CD4-positive, alpha-beta memory T cell (primary cell): Measurements from ENCODE around the gene LRRC8E. TPM values are rescaled to one million over a fixed set of nuclear protein-coding genes. Genes with fewer than 3 reads are reported as not detected.
"Not testable (repeated sequence)": the region's sequence is repeated elsewhere in the genome, so short reads cannot be mapped to it uniquely, and the experiment has no call there.

Experiments used
- CTCF ChIA-PET: fragments of 350-600 bp; sonication (Branson Sonifier 250); formaldehyde crosslinking; loops from one replicate; lab custom pipeline; 2021; ENCODE audit warnings: inconsistent platforms; ENCODE audit not compliant: partially characterized antibody; lab: Charles Lee
- POLR2A ChIA-PET: fragments of 350-600 bp; sonication (Branson Sonifier 250); formaldehyde crosslinking; loops from one replicate; lab custom pipeline; 2021; ENCODE audit not compliant: partially characterized antibody; lab: Charles Lee
- DNase-seq, 5 donors: peaks; one replicate each; pipeline versions ENCODE4 v3.0.0 to v3.0.0-alpha.2; 2020 to 2022; ENCODE audit warnings: mixed read lengths in 1 of 5
- H3K27ac ChIP-seq: one replicate; pipeline ENCODE4 v1.7.0; 2013; ENCODE audit warnings: low read depth, low read length
- H3K27me3 ChIP-seq: 2 replicates; pipeline ENCODE4 v1.7.0; 2013; ENCODE audit warnings: mild to moderate bottlenecking, low read length, moderate library complexity; ENCODE audit not compliant: insufficient read depth
- H3K36me3 ChIP-seq: 2 replicates; pipeline ENCODE4 v1.7.0; 2013; ENCODE audit warnings: mild to moderate bottlenecking, low read length, moderate library complexity; ENCODE audit not compliant: insufficient read depth
- H3K4me1 ChIP-seq: 2 replicates; pipeline ENCODE4 v1.7.0; 2013; ENCODE audit warnings: mild to moderate bottlenecking, low read length, moderate library complexity; ENCODE audit not compliant: insufficient read depth
- H3K4me3 ChIP-seq, 2 donors: one replicate each; pipeline ENCODE4 v1.7.0; 2013; ENCODE audit warnings: low read length in 2 of 2, mild to moderate bottlenecking in 1 of 2
- H3K9me3 ChIP-seq, 2 donors: one replicate each; pipeline ENCODE4 v1.7.0; 2013; ENCODE audit warnings: low read length in 2 of 2, control low read depth in 1 of 2; ENCODE audit not compliant: control insufficient read depth in 1 of 2
- H3K27ac Mint-ChIP-seq, 7 donors: one replicate each; pipeline ENCODE4 v1.8.0; 2020 to 2021; ENCODE audit warnings: mixed read lengths in 7 of 7, mild to moderate bottlenecking in 6 of 7, inconsistent platforms in 3 of 7, moderate library complexity in 3 of 7
- H3K27me3 Mint-ChIP-seq, 2 donors: one replicate each; pipeline ENCODE4 v1.8.0; 2020 to 2021; ENCODE audit warnings: mixed read lengths in 2 of 2
- H3K36me3 Mint-ChIP-seq, 2 donors: one replicate each; pipeline ENCODE4 v1.8.0; 2020 to 2021; ENCODE audit warnings: mixed read lengths in 2 of 2, inconsistent platforms in 1 of 2, mild to moderate bottlenecking in 1 of 2
- H3K4me1 Mint-ChIP-seq, 4 donors: one replicate each; pipeline ENCODE4 v1.8.0; 2020 to 2021; ENCODE audit warnings: mixed read lengths in 4 of 4, mild to moderate bottlenecking in 1 of 4
- H3K4me3 Mint-ChIP-seq, 8 donors: one replicate each; pipeline ENCODE4 v1.8.0; 2020 to 2021; ENCODE audit warnings: mixed read lengths in 8 of 8, mild to moderate bottlenecking in 7 of 8, moderate library complexity in 6 of 8, inconsistent platforms in 3 of 8
- H3K9me3 Mint-ChIP-seq, 8 donors: one replicate each; pipeline ENCODE4 v1.8.0; 2020 to 2021; ENCODE audit warnings: mixed read lengths in 8 of 8, mild to moderate bottlenecking in 5 of 8, inconsistent platforms in 3 of 8, moderate library complexity in 1 of 8
- intact Hi-C: fragments of 100-400 bp; cut with micrococcal nuclease; formaldehyde crosslinking; loops from one replicate; pipeline ENCODE4 v1.15.1; 2023
- polyA plus RNA-seq, 2 donors: library from polyadenylated mRNA; unstranded; fragments of 300-500 nt; fragmentation: Illumina TruSeq; gene quantifications; one replicate each; pipeline ENCODE4 v1.2.3, GENCODE V29; 2021
- total RNA-seq, 2 experiments: library from RNA; stranded (reverse); gene quantifications; one replicate each; pipeline ENCODE4 v1.2.3, GENCODE V29; 2021

The LRRC8E gene
- total and polyA plus RNA-seq, 4 experiments from 2014 or later: not detected

- CTCF ChIA-PET: interaction anchor here (0.6 kb wide), 1 partner anchor 8 kb away, joined by 4 read pairs; no protein-coding TSS in a partner anchor
- peaks cover 9 to 13% of the 10 kb centered on the region in 2 donors for H3K27me3 Mint-ChIP-seq
- H3K36me3 Mint-ChIP-seq, intact Hi-C loops, H3K27ac Mint-ChIP-seq, DNase-seq, H3K36me3 ChIP-seq, H3K27ac ChIP-seq, H3K27me3 ChIP-seq, H3K9me3 Mint-ChIP-seq, H3K4me3 Mint-ChIP-seq, H3K4me3 ChIP-seq, H3K4me1 ChIP-seq, POLR2A ChIA-PET, H3K9me3 ChIP-seq, H3K4me1 Mint-ChIP-seq: not testable (repeated sequence)
Measured at GRCh38 chr19:7893362-7894101, 5.2 kb downstream of the LRRC8E start.

- H3K9me3 Mint-ChIP-seq: no peaks in the 10 kb centered on the region
- H3K4me1 Mint-ChIP-seq: no peaks in the 10 kb centered on the region
- ChIA-PET CTCF (no interaction called here), POLR2A (no interaction called here)
- peaks cover 10 to 11% of the 10 kb centered on the region in 2 donors for H3K27me3 Mint-ChIP-seq
- Histone ChIP-seq H3K9me3 (no peaks in the 10 kb centered on the region), H3K4me1 (no peaks in the 10 kb centered on the region), H3K4me3 (no peak overlapping the region), H3K27me3 (no peaks in the 10 kb centered on the region), H3K27ac (no peak overlapping the region), H3K36me3 (no peaks in the 10 kb centered on the region)
- intact Hi-C loops: no loop called here
- H3K27ac Mint-ChIP-seq: no peak overlapping the region
- H3K36me3 Mint-ChIP-seq: no peaks in the 10 kb centered on the region
- DNase-seq: no peak
- H3K4me3 Mint-ChIP-seq: no peak overlapping the region
Measured at GRCh38 chr19:7894612-7895309, 6.5 kb downstream of the LRRC8E start.

- Histone ChIP-seq H3K4me3 (no peak overlapping the region), H3K9me3 (no peaks in the 10 kb centered on the region), H3K36me3 (no peaks in the 10 kb centered on the region), H3K27ac (no peak overlapping the region), H3K4me1 (no peaks in the 10 kb centered on the region), H3K27me3 (no peaks in the 10 kb centered on the region)
- ChIA-PET CTCF (no interaction called here), POLR2A (no interaction called here)
- no peak for DNase-seq
- H3K27ac Mint-ChIP-seq: no peak overlapping the region
- intact Hi-C loops: no loop called here
- peaks cover 7 to 10% of the 10 kb centered on the region in 2 donors for H3K27me3 Mint-ChIP-seq
- no peak overlapping the region for H3K4me3 Mint-ChIP-seq
- H3K4me1 Mint-ChIP-seq: no peaks in the 10 kb centered on the region
- no peaks in the 10 kb centered on the region for H3K36me3 Mint-ChIP-seq
- no peaks in the 10 kb centered on the region for H3K9me3 Mint-ChIP-seq
Measured at GRCh38 chr19:7895565-7895964, 7.3 kb downstream of the LRRC8E start.

- Mint-ChIP-seq H3K9me3 (no peaks in the 10 kb centered on the region), H3K36me3 (no peaks in the 10 kb centered on the region), H3K4me1 (no peaks in the 10 kb centered on the region), H3K4me3 (no peak overlapping the region), H3K27me3 (peaks cover 5 to 6% of the 10 kb centered on the region in 2 donors), H3K27ac (no peak overlapping the region)
- H3K36me3 ChIP-seq: no peaks in the 10 kb centered on the region
- DNase-seq: no peak
- H3K9me3 ChIP-seq: no peaks in the 10 kb centered on the region
- H3K4me1 ChIP-seq: no peaks in the 10 kb centered on the region
- H3K4me3 ChIP-seq: no peak overlapping the region
- ChIA-PET POLR2A (no interaction called here), CTCF (interaction anchor here (1.8 kb wide), 1 partner anchor 28 kb away, joined by 7 read pairs; no protein-coding TSS in a partner anchor)
- intact Hi-C loops: no loop called here
- no peak overlapping the region for H3K27ac ChIP-seq
- H3K27me3 ChIP-seq: no peaks in the 10 kb centered on the region
Measured at GRCh38 chr19:7897292-7897691, 9.0 kb downstream of the LRRC8E start.

- POLR2A ChIA-PET: interaction anchor here (1.3 to 1.8 kb wide), 2 partner anchors 30 to 45 kb away, joined by 4 to 5 read pairs; partner anchors contain the start of gene TIMM44
- H3K27ac Mint-ChIP-seq: no peak overlapping the region
- H3K36me3 ChIP-seq: no peaks in the 10 kb centered on the region
- H3K36me3 Mint-ChIP-seq: peaks cover 0 to 4% of the 10 kb centered on the region in 2 donors
- no peak overlapping the region for H3K27ac ChIP-seq
- no peak overlapping the region for H3K4me3 ChIP-seq
- H3K27me3 Mint-ChIP-seq: peaks cover 8% of the 10 kb centered on the region in 2 donors
- peaks cover 9% of the 10 kb centered on the region for H3K4me1 ChIP-seq
- peaks cover 0 to 5% (median 1%) of the 10 kb centered on the region in 8 donors for H3K9me3 Mint-ChIP-seq
- CTCF ChIA-PET: interaction anchor here (1.7 kb wide), 1 partner anchor 29 kb away, joined by 4 read pairs; no protein-coding TSS in a partner anchor
- no peak overlapping the region for H3K4me3 Mint-ChIP-seq
- H3K4me1 Mint-ChIP-seq: peaks cover 5 to 14% (median 9%) of the 10 kb centered on the region in 4 donors
- DNase-seq: no peak
- intact Hi-C loops: no loop called here
- no peaks in the 10 kb centered on the region for H3K9me3 ChIP-seq
- H3K27me3 ChIP-seq: no peaks in the 10 kb centered on the region
Measured at GRCh38 chr19:7898967-7899366, 10.7 kb downstream of the LRRC8E start.

GRCh38 chr19:7899751-7900378 is 11.6 kb downstream of the LRRC8E start:
- Mint-ChIP-seq H3K9me3 (peaks cover 0 to 5% (median 1%) of the 10 kb centered on the region in 8 donors), H3K27me3 (peaks cover 5 to 6% of the 10 kb centered on the region in 2 donors), H3K4me3 (no peak overlapping the region), H3K4me1 (peaks cover 9 to 21% (median 15%) of the 10 kb centered on the region in 4 donors), H3K36me3 (peaks cover 0 to 11% of the 10 kb centered on the region in 2 donors), H3K27ac (no peak overlapping the region)
- ChIA-PET CTCF (interaction anchor here (1.7 to 2.6 kb wide), 2 partner anchors 30 to 44 kb away, joined by 4 to 10 read pairs; partner anchors contain the start of gene TIMM44), POLR2A (interaction anchor here (0.5 to 1.8 kb wide), 3 partner anchors 13 to 44 kb away, joined by 3 to 5 read pairs (median 4); partner anchors contain the start of gene TIMM44)
- H3K4me1 ChIP-seq: peaks cover 15% of the 10 kb centered on the region
- no peak for DNase-seq
- no peaks in the 10 kb centered on the region for H3K9me3 ChIP-seq
- no peak overlapping the region for H3K27ac ChIP-seq
- no peaks in the 10 kb centered on the region for H3K27me3 ChIP-seq
- intact Hi-C loops: no loop called here
- H3K36me3 ChIP-seq: no peaks in the 10 kb centered on the region
- H3K4me3 ChIP-seq: no peak overlapping the region
